Measurements from ENCODE around the gene SH3BGR.

DNA sequence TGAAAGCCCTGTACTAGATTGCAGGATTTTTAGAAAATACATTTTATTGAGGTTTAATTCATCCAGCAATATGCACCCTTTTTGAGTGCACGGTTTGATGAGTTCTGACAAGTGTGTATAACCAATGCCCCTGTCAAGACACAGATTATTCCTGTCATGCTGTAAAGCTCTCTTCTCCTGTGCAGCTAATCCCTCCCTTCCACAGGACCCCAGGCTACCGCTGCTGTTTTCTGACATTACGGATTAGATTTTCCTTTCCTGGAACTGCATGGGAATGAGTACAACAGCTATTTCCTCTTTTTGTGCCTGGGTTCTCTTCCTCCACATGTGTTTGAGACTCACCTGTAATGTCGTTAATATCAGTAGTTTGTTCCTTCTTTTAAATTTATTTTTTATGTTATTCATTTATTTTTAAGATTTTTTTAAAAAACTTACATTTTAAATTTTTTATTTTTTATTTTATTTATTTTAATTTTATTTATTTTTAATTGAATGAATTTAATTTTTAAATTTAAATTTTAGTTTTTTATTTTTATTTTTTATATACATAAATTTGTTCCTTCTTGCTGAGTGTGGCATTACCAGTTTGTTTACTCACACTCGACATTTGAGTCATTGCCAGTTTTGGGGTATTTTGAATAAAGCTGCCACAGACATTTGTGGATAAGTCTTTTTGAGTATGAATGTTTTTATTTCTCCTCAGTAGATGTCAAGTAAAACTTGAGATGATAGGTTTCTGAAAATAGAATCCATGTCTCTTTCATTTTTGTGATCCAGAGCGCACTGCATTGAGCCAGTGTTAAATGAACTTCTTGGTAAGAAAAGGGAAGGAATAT, 82.0 kb downstream of the SH3BGR start:
- TF ChIP-seq JUND (IDR thresholded peaks at IDR 0.05) (no peak), RAD21 (IDR thresholded peaks at IDR 0.05) (no peak), FOXA1 (IDR thresholded peaks at IDR 0.05) (no peak), YY1 (IDR thresholded peaks at IDR 0.05) (no peak)
- TF ChIP-seq, protein P1, sequence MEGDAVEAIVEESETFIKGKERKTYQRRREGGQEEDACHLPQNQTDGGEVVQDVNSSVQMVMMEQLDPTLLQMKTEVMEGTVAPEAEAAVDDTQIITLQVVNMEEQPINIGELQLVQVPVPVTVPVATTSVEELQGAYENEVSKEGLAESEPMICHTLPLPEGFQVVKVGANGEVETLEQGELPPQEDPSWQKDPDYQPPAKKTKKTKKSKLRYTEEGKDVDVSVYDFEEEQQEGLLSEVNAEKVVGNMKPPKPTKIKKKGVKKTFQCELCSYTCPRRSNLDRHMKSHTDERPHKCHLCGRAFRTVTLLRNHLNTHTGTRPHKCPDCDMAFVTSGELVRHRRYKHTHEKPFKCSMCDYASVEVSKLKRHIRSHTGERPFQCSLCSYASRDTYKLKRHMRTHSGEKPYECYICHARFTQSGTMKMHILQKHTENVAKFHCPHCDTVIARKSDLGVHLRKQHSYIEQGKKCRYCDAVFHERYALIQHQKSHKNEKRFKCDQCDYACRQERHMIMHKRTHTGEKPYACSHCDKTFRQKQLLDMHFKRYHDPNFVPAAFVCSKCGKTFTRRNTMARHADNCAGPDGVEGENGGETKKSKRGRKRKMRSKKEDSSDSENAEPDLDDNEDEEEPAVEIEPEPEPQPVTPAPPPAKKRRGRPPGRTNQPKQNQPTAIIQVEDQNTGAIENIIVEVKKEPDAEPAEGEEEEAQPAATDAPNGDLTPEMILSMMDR (IDR thresholded peaks at IDR 0.05; ENCODE audit: low read depth, low read length, missing input control) = no peak
- TF ChIP-seq, protein P2, sequence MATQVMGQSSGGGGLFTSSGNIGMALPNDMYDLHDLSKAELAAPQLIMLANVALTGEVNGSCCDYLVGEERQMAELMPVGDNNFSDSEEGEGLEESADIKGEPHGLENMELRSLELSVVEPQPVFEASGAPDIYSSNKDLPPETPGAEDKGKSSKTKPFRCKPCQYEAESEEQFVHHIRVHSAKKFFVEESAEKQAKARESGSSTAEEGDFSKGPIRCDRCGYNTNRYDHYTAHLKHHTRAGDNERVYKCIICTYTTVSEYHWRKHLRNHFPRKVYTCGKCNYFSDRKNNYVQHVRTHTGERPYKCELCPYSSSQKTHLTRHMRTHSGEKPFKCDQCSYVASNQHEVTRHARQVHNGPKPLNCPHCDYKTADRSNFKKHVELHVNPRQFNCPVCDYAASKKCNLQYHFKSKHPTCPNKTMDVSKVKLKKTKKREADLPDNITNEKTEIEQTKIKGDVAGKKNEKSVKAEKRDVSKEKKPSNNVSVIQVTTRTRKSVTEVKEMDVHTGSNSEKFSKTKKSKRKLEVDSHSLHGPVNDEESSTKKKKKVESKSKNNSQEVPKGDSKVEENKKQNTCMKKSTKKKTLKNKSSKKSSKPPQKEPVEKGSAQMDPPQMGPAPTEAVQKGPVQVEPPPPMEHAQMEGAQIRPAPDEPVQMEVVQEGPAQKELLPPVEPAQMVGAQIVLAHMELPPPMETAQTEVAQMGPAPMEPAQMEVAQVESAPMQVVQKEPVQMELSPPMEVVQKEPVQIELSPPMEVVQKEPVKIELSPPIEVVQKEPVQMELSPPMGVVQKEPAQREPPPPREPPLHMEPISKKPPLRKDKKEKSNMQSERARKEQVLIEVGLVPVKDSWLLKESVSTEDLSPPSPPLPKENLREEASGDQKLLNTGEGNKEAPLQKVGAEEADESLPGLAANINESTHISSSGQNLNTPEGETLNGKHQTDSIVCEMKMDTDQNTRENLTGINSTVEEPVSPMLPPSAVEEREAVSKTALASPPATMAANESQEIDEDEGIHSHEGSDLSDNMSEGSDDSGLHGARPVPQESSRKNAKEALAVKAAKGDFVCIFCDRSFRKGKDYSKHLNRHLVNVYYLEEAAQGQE (IDR thresholded peaks at IDR 0.05) = no peak

Data from liver (tissue), 3 donors.